H9 (cell line): ENCODE data around the gene VWA3A. TPM values are rescaled to one million over a fixed set of nuclear protein-coding genes. Genes with fewer than 3 reads are reported as not detected.

Source experiments
- DNase-seq: peaks from one replicate; pipeline ENCODE4 v3.0.0-alpha.2; 2017
- H2AFZ ChIP-seq: one replicate; pipeline ENCODE4 v1.6.1; 2013; ENCODE audit warnings: mild to moderate bottlenecking, low read length, control low read depth, moderate library complexity
- H2AK5ac ChIP-seq: 2 replicates; pipeline ENCODE4 v1.6.1; 2013; ENCODE audit warnings: low read length, control low read depth, mixed read lengths; ENCODE audit not compliant: insufficient read length
- H2BK120ac ChIP-seq: one replicate; pipeline ENCODE4 v1.6.1; 2013; ENCODE audit warnings: low read depth, mild to moderate bottlenecking, low read length, control low read depth, inconsistent platforms; ENCODE audit not compliant: poor library complexity, severe bottlenecking
- H2BK12ac ChIP-seq: 2 replicates; pipeline ENCODE4 v1.6.1; 2013; ENCODE audit warnings: low read length, control low read depth, mixed read lengths, low read depth; ENCODE audit not compliant: insufficient read length
- H2BK15ac ChIP-seq: 2 replicates; pipeline ENCODE4 v1.6.1; 2013; ENCODE audit warnings: low read depth, low read length, control low read depth
- H2BK20ac ChIP-seq: one replicate; pipeline ENCODE4 v1.6.1; 2013; ENCODE audit warnings: low read depth, mild to moderate bottlenecking, low read length, control low read depth, inconsistent platforms; ENCODE audit not compliant: poor library complexity, severe bottlenecking
- H2BK5ac ChIP-seq: 2 replicates; pipeline ENCODE4 v1.6.1; 2013; ENCODE audit warnings: low read length, control low read depth, mixed read lengths; ENCODE audit not compliant: insufficient read length
- H3K14ac ChIP-seq: 2 replicates; pipeline ENCODE4 v1.6.1; 2013; ENCODE audit warnings: low read length, control low read depth; ENCODE audit not compliant: insufficient read depth
- H3K18ac ChIP-seq: 2 replicates; pipeline ENCODE4 v1.6.1; 2013; ENCODE audit warnings: low read depth, mild to moderate bottlenecking, mixed read lengths, low read length, control low read depth; ENCODE audit not compliant: insufficient read length
- H3K23ac ChIP-seq: 2 replicates; pipeline ENCODE4 v1.6.1; 2013; ENCODE audit warnings: low read length, control low read depth, mixed read lengths, low read depth; ENCODE audit not compliant: insufficient read length
- H3K23me2 ChIP-seq: 2 replicates; pipeline ENCODE4 v1.6.1; 2013; ENCODE audit warnings: low read depth, mild to moderate bottlenecking, mixed read lengths, low read length, control low read depth; ENCODE audit not compliant: insufficient read length, poor library complexity, severe bottlenecking
- H3K27ac ChIP-seq: 2 replicates; pipeline ENCODE4 v1.5.1; 2013; ENCODE audit warnings: low read length, control low read depth, mixed read lengths, low read depth; ENCODE audit not compliant: insufficient read length
- H3K27me3 ChIP-seq: 2 replicates; pipeline ENCODE4 v1.6.1; 2013; ENCODE audit warnings: low read length, control low read depth, inconsistent platforms; ENCODE audit not compliant: insufficient read depth
- H3K4ac ChIP-seq: 2 replicates; pipeline ENCODE4 v1.6.1; 2013; ENCODE audit warnings: low read depth, mild to moderate bottlenecking, control low read depth, inconsistent platforms, low read length, moderate library complexity
- H3K4me1 ChIP-seq: 2 replicates; pipeline ENCODE4 v1.6.1; 2013; ENCODE audit warnings: low read length, control low read depth, inconsistent platforms; ENCODE audit not compliant: insufficient read depth
- H3K4me2 ChIP-seq: 2 replicates; pipeline ENCODE4 v1.6.1; 2013; ENCODE audit warnings: low read length, control low read depth, mixed read lengths; ENCODE audit not compliant: insufficient read length, insufficient read depth
- H3K56ac ChIP-seq: 2 replicates; pipeline ENCODE4 v1.6.1; 2013; ENCODE audit warnings: low read depth, mild to moderate bottlenecking, mixed read lengths, low read length, control low read depth; ENCODE audit not compliant: insufficient read length
- H3K79me1 ChIP-seq: 2 replicates; pipeline ENCODE4 v1.6.1; 2013; ENCODE audit warnings: low read depth, mild to moderate bottlenecking, moderate library complexity, low read length, control low read depth, inconsistent platforms; ENCODE audit not compliant: insufficient read depth, poor library complexity, severe bottlenecking
- H3K79me2 ChIP-seq: 2 replicates; pipeline ENCODE4 v1.6.1; 2013; ENCODE audit warnings: low read length, control low read depth, inconsistent platforms; ENCODE audit not compliant: insufficient read depth
- H3K9ac ChIP-seq: 2 replicates; pipeline ENCODE4 v1.6.1; 2013; ENCODE audit warnings: low read length, control low read depth, mixed read lengths; ENCODE audit not compliant: insufficient read length; ENCODE audit errors: extremely low read depth
- H3K9me3 ChIP-seq: one replicate; pipeline ENCODE4 v1.6.1; 2013; ENCODE audit warnings: low read depth, low read length, inconsistent platforms; ENCODE audit not compliant: control insufficient read depth
- H3T11ph ChIP-seq: one replicate; pipeline ENCODE4 v1.6.1; 2013; ENCODE audit warnings: mild to moderate bottlenecking, low read length, control low read depth, inconsistent platforms
- H4K20me1 ChIP-seq: one replicate; pipeline ENCODE4 v1.6.1; 2013; ENCODE audit not compliant: control insufficient read depth, insufficient read length, insufficient read depth
- H4K5ac ChIP-seq: 2 replicates; pipeline ENCODE4 v1.6.1; 2013; ENCODE audit warnings: low read depth, mild to moderate bottlenecking, mixed read lengths, low read length, control low read depth; ENCODE audit not compliant: insufficient read length
- H4K8ac ChIP-seq: replicated peaks from 2 replicates; pipeline ENCODE4 v1.6.1; 2013; ENCODE audit warnings: low read length, control low read depth, mixed read lengths, low read depth; ENCODE audit not compliant: insufficient read length
- H4K91ac ChIP-seq: 2 replicates; pipeline ENCODE4 v1.6.1; 2013; ENCODE audit warnings: low read depth, mild to moderate bottlenecking, moderate library complexity, mixed read lengths, low read length, control low read depth; ENCODE audit not compliant: insufficient read length
- H3K27ac Mint-ChIP-seq, 3 experiments: 2 replicates in 2 of 3; 3 replicates in 1 of 3; pipeline ENCODE4 v1.8.0; 2020 to 2021; ENCODE audit warnings: mixed read lengths in 3 of 3, mild to moderate bottlenecking in 1 of 3, moderate library complexity in 1 of 3
- H3K27me3 Mint-ChIP-seq: 2 replicates; pipeline ENCODE4 v1.8.0; 2021; ENCODE audit warnings: low read depth, mild to moderate bottlenecking, moderate library complexity, mixed read lengths
- H3K36me3 Mint-ChIP-seq, 3 experiments: 2 replicates in 2 of 3; 3 replicates in 1 of 3; pipeline ENCODE4 v1.8.0; 2020 to 2021; ENCODE audit warnings: low read depth in 3 of 3, mixed read lengths in 3 of 3; ENCODE audit not compliant: insufficient read depth in 1 of 3
- H3K4me1 Mint-ChIP-seq, 2 experiments: 2 replicates each; pipeline ENCODE4 v1.8.0; 2020; ENCODE audit warnings: mixed read lengths in 2 of 2
- H3K4me3 Mint-ChIP-seq, 2 experiments: 2 replicates in 1 of 2; 3 replicates in 1 of 2; pipeline ENCODE4 v1.8.0; 2020 to 2021; ENCODE audit warnings: mild to moderate bottlenecking in 2 of 2, mixed read lengths in 2 of 2, moderate library complexity in 1 of 2
- H3K9me3 Mint-ChIP-seq, 2 experiments: 2 replicates in 1 of 2; 3 replicates in 1 of 2; pipeline ENCODE4 v1.8.0; 2020; ENCODE audit warnings: mild to moderate bottlenecking in 2 of 2, mixed read lengths in 2 of 2, moderate library complexity in 1 of 2
- CTCF ChIP-seq: fragments of 200-600 bp; sonication (generic); conservative IDR thresholded peaks from 3 replicates; pipeline ENCODE4 v1.8.0; 2021; ENCODE audit warnings: antibody characterized with exemption, mild to moderate bottlenecking
- WGBS: extraction: QIAGEN DNeasy Blood & Tissue Kit; methylation state at CpG from one replicate; pipeline ENCODE4 v1.1.7; 2013; ENCODE audit warnings: missing lambda C conversion rate, low lambda C conversion rate, mixed read lengths; ENCODE audit not compliant: insufficient read length; ENCODE audit errors: extremely low coverage; 5-methylcytosine and 5-hydroxymethylcytosine counted together
- total RNA-seq: library from RNA; stranded (reverse); gene quantifications from 2 replicates; pipeline ENCODE4 v1.2.1, GENCODE V29; 2021

Gene VWA3A
- total RNA-seq, 1 experiment from 2014 or later = not detected

GRCh38 chr16:22132801-22133200 is 40.5 kb downstream of the VWA3A start:
- no peak overlapping the region for H3K9ac ChIP-seq
- no peak overlapping the region for H3K4me3 Mint-ChIP-seq
- H3K27ac ChIP-seq = no peak overlapping the region
- no peaks in the 10 kb centered on the region for H4K20me1 ChIP-seq
- H2BK12ac ChIP-seq = no peak overlapping the region
- no peak overlapping the region; a peak in 1 of 7 replicates for H3K27ac Mint-ChIP-seq
- H3K9me3 ChIP-seq = no peaks in the 10 kb centered on the region
- no peak overlapping the region for H2BK15ac ChIP-seq
- H3K4ac ChIP-seq = no peak overlapping the region
- H3K79me1 ChIP-seq = no peaks in the 10 kb centered on the region
- no peak overlapping the region for H3T11ph ChIP-seq
- no CpG with 5 or more reads among the region's 10 CpGs for WGBS
- H3K79me2 ChIP-seq = no peaks in the 10 kb centered on the region
- no peaks in the 10 kb centered on the region for H3K36me3 Mint-ChIP-seq
- DNase-seq = no peak
- H3K23ac ChIP-seq = no peak overlapping the region
- peaks cover 20% of the 10 kb centered on the region for H3K27me3 Mint-ChIP-seq
- H2BK5ac ChIP-seq = no peak overlapping the region
- no peak overlapping the region for H3K18ac ChIP-seq
- H3K23me2 ChIP-seq = no peaks in the 10 kb centered on the region
- H3K56ac ChIP-seq = no peak overlapping the region
- 0 out of 4 replicates have a peak, but pooled peaks cover 0 to 4% of the 10 kb centered on the region in 2 experiments for H3K4me1 Mint-ChIP-seq
- H4K5ac ChIP-seq = no peak overlapping the region
- H4K91ac ChIP-seq = no peak overlapping the region
- H2AFZ ChIP-seq = no peak overlapping the region
- no peak overlapping the region for H2AK5ac ChIP-seq
- no peak overlapping the region for H2BK120ac ChIP-seq
- no peak overlapping the region; the same call in 1 of the 2 replicates for H3K14ac ChIP-seq
- H3K27me3 ChIP-seq = no peaks in the 10 kb centered on the region
- no peak overlapping the region for H4K8ac ChIP-seq
- TF ChIP-seq CTCF = no peak
- no peaks in the 10 kb centered on the region for H3K4me1 ChIP-seq
- H2BK20ac ChIP-seq = no peak overlapping the region
- no peak overlapping the region for H3K4me2 ChIP-seq
- no peaks in the 10 kb centered on the region; a peak in 1 of 5 replicates for H3K9me3 Mint-ChIP-seq
